ENCODE results near the gene TYROBP. TPM values are rescaled to one million over a fixed set of nuclear protein-coding genes. Genes with fewer than 3 reads are reported as not detected.

TYROBP gene
- total and polyA plus RNA-seq, 2 of the 8 experiments (the other 6 are each of a cell fraction or from before 2014, with no cell fraction given) = 0.18 TPM; not detected in 1

DNA sequence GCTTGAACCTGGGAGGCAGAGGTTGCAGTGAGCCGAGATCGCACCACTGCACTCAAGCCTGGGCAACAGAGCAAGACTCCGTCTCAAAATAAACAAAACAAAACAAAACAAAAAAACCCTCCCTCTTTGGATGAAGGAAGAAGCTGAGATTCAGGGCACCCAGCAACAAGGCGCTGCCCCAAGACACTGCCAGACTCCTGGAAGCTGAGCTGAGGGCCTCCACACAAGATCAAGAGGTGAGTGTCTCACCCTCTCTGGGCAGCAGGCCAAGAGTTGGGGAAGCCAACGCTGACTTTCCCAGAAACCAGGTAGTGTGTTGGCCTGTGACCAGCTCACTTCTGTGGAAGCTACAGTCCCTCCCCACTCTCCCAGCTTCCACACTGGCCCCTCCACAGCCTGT is 3.7 kb upstream of the TYROBP start (continued):
- TF ChIP-seq RFX5 (IDR thresholded peaks at IDR 0.05; ENCODE audit: borderline replicate concordance, low read depth, low read length) = no peak
- no peak for TF ChIP-seq POU5F1 (IDR thresholded peaks at IDR 0.05; ENCODE audit: low read depth, low read length)

Data from H1 (cell line).